ENCODE data around the gene NKAIN2. TPM values are rescaled to one million over a fixed set of nuclear protein-coding genes. Genes with fewer than 3 reads are reported as not detected.

Gene NKAIN2
- polyA plus RNA-seq, 1 donor (not counting 4 experiments of a cell fraction or from before 2014, with no cell fraction given): 0.13 TPM

- no peak overlapping the region for H3K4me2 ChIP-seq (ENCODE audit: control insufficient read depth, extremely low read depth, insufficient read depth, low read depth, low read length)
- H3K9me3 ChIP-seq (ENCODE audit: control insufficient read depth, low read depth, low read length): no peaks in the 10 kb centered on the region
- no peak for DNase-seq (ENCODE audit: low read depth, low spot score)
- no peak overlapping the region for H2AFZ ChIP-seq (ENCODE audit: control insufficient read depth, low read length)
- H3K79me2 ChIP-seq (ENCODE audit: control insufficient read depth, insufficient read depth, low read length): no peaks in the 10 kb centered on the region
- TF ChIP-seq CTCF (optimal IDR thresholded peaks at IDR 0.05 in 1 of 3, IDR thresholded peaks at IDR 0.05 in 1 of 3, conservative IDR thresholded peaks at IDR 0.05 in 1 of 3; ENCODE audit: extremely low read depth in 1 of 3, insufficient read depth in 2 of 3, low read length in 3 of 3): no peak
- TF ChIP-seq EZH2 (IDR thresholded peaks at IDR 0.05; ENCODE audit: low read length): no peak
- no peaks in the 10 kb centered on the region for H3K4me1 ChIP-seq (ENCODE audit: control insufficient read depth, extremely low read depth, insufficient read depth, low read length)
- no peak overlapping the region for H3K4me3 ChIP-seq (ENCODE audit: control insufficient read depth in 2 of 3, extremely low read depth in 1 of 3, insufficient read depth in 2 of 3, low read depth in 1 of 3, low read length in 3 of 3)
- no peaks in the 10 kb centered on the region for H4K20me1 ChIP-seq (ENCODE audit: control insufficient read depth, extremely low read depth, insufficient read depth, low read length)
- no peaks in the 10 kb centered on the region for H3K36me3 ChIP-seq (ENCODE audit: control insufficient read depth in 2 of 2, extremely low read depth in 1 of 2, insufficient read depth in 2 of 2, low read length in 2 of 2)
- no peak overlapping the region for H3K9ac ChIP-seq (ENCODE audit: control insufficient read depth, extremely low read depth, insufficient read depth, low read length)
- dilution Hi-C loops (cut with MboI; ENCODE audit: extremely low pct_ligation_motif_present, low sequenced_read_pairs): no loop called here
- no peak for FAIRE-seq
- no peak overlapping the region for H3K27ac ChIP-seq (ENCODE audit: control insufficient read depth, insufficient read depth, low read length)
- no peaks in the 10 kb centered on the region for H3K27me3 ChIP-seq (ENCODE audit: control insufficient read depth, extremely low read depth, insufficient read depth, low read length)
- H3K9me1 ChIP-seq (ENCODE audit: control insufficient read depth, extremely low read depth, insufficient read depth, low read length): no peaks in the 10 kb centered on the region
Observed at GRCh38 chr6:123770247-123770949, 33.3 kb upstream of the NKAIN2 start.

- TF ChIP-seq CTCF (optimal IDR thresholded peaks at IDR 0.05 in 1 of 3, IDR thresholded peaks at IDR 0.05 in 1 of 3, conservative IDR thresholded peaks at IDR 0.05 in 1 of 3; ENCODE audit: extremely low read depth in 1 of 3, insufficient read depth in 2 of 3, low read length in 3 of 3) (no peak), EZH2 (IDR thresholded peaks at IDR 0.05; ENCODE audit: low read length) (no peak)
- Histone ChIP-seq H3K79me2 (ENCODE audit: control insufficient read depth, insufficient read depth, low read length) (no peaks in the 10 kb centered on the region), H3K4me2 (ENCODE audit: control insufficient read depth, extremely low read depth, insufficient read depth, low read depth, low read length) (no peak overlapping the region), H2AFZ (ENCODE audit: control insufficient read depth, low read length) (no peak overlapping the region), H3K27ac (ENCODE audit: control insufficient read depth, insufficient read depth, low read length) (no peak overlapping the region), H3K9me3 (ENCODE audit: control insufficient read depth, low read depth, low read length) (no peaks in the 10 kb centered on the region), H4K20me1 (ENCODE audit: control insufficient read depth, extremely low read depth, insufficient read depth, low read length) (no peaks in the 10 kb centered on the region), H3K9ac (ENCODE audit: control insufficient read depth, extremely low read depth, insufficient read depth, low read length) (no peak overlapping the region), H3K4me1 (ENCODE audit: control insufficient read depth, extremely low read depth, insufficient read depth, low read length) (no peaks in the 10 kb centered on the region), H3K4me3 (ENCODE audit: control insufficient read depth in 2 of 3, extremely low read depth in 1 of 3, insufficient read depth in 2 of 3, low read depth in 1 of 3, low read length in 3 of 3) (no peak overlapping the region), H3K36me3 (ENCODE audit: control insufficient read depth in 2 of 2, extremely low read depth in 1 of 2, insufficient read depth in 2 of 2, low read length in 2 of 2) (no peaks in the 10 kb centered on the region), H3K9me1 (ENCODE audit: control insufficient read depth, extremely low read depth, insufficient read depth, low read length) (no peaks in the 10 kb centered on the region), H3K27me3 (ENCODE audit: control insufficient read depth, extremely low read depth, insufficient read depth, low read length) (no peaks in the 10 kb centered on the region)
- FAIRE-seq (no peak), DNase-seq (ENCODE audit: low read depth, low spot score) (no peak)
- dilution Hi-C loops (cut with MboI; ENCODE audit: extremely low pct_ligation_motif_present, low sequenced_read_pairs): no loop called here
Observed at GRCh38 chr6:123771126-123771525, 32.5 kb upstream of the NKAIN2 start.
